Astrocyte of the hippocampus (primary cell): Measurements from ENCODE around the gene ATXN7L2.

ENCODE experiments used
- DNase-seq: peaks from one replicate; pipeline ENCODE4 v3.0.0; 2011; ENCODE audit warnings: low read depth, low spot score

ATXN7L2 gene

GRCh38 chr1:109527098-109527811 lies 43.5 kb downstream of the ATXN7L2 start:
- no peak for DNase-seq

GRCh38 chr1:109527846-109528695 lies 44.4 kb downstream of the ATXN7L2 start:
- DNase-seq: no peak

GRCh38 chr1:109528712-109529111 lies 45.0 kb downstream of the ATXN7L2 start:
- no peak for DNase-seq

GRCh38 chr1:109529881-109530456 lies 46.3 kb downstream of the ATXN7L2 start:
- DNase-seq: no peak

GRCh38 chr1:109530457-109531087 lies 46.9 kb downstream of the ATXN7L2 start:
- no peak for DNase-seq

- DNase-seq: no peak
Observed at GRCh38 chr1:109531380-109531779, 47.7 kb downstream of the ATXN7L2 start.

- DNase-seq: no peak
Observed at GRCh38 chr1:109531826-109532364, 48.2 kb downstream of the ATXN7L2 start.

- DNase-seq: peak; percentile 87
Observed at GRCh38 chr1:109532365-109533136, 48.8 kb downstream of the ATXN7L2 start.

- no peak for DNase-seq
Observed at GRCh38 chr1:109534307-109534858, 50.7 kb downstream of the ATXN7L2 start.

- DNase-seq: no peak
Observed at GRCh38 chr1:109535481-109535880, 51.8 kb downstream of the ATXN7L2 start.

- peak; percentile 27 for DNase-seq
Observed at GRCh38 chr1:109535971-109536491, 52.3 kb downstream of the ATXN7L2 start.

- no peak for DNase-seq
Observed at GRCh38 chr1:109537450-109538178, 53.9 kb downstream of the ATXN7L2 start.

- DNase-seq: no peak
Observed at GRCh38 chr1:109538827-109539555, 55.3 kb downstream of the ATXN7L2 start.

- no peak for DNase-seq
Observed at GRCh38 chr1:109539676-109540075, 56.0 kb downstream of the ATXN7L2 start, which contains the start of gene GPR61. GPR61 (plus strand) TSS chr1:109539872; CDS start chr1:109543023, 3,151 bp downstream.

- no peak for DNase-seq
Observed at GRCh38 chr1:109541102-109541501, 57.4 kb downstream of the ATXN7L2 start.
